ENCODE results near the gene TMEM150A.
"Not testable (repeated sequence)": the region's sequence is repeated elsewhere in the genome, so short reads cannot be mapped to it uniquely, and the experiment has no call there.

The TMEM150A gene

DNA sequence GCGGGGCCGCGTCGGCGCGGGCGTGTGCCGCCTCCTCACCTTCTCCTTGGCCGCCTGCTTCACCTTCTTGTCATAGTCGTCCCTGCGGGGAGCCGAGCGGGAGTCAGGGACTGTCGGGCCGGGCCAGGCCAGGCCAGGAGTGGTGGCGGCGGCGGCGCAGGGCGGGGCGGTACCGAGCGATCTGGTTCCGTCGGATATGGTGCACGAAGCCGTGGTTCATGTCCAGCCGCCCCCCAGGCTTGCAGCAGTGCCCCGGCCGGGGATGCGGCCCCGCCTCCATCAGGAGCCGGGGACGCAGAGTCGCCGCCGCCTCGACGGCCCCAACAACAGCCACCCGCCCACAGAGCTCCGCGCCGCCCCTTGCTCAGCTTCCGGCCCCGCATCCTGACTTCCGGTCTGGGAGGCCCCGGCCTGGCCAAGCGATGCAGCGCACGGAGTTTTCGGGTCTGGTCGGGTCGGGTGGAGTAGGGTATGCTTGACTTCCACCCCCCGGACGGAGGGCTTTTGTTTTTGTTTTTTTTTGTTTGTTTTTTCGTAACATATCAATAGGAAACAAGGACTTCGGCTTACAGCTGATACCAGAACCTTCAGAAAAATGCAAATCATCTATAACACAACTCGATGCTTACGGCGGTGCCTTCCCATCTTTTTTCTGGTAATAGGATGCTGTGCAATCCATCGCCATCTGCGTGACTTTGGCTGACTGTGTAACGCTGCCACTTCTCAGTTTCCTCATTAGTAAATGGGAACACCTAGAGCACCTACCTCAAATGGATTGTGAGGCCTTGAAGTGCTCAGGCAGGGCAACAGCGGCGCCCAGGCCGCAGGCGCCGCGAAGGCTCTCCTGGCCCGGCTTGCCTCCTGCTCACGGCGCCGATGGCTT is 9.4 kb upstream of the TMEM150A start, which contains the start of gene C2orf68:
Gene C2orf68 (minus strand): TSS at position 362 of the 883 bp plus-strand sequence. CDS start 82 bp downstream, at position 280.
- DNase-seq: peak; percentile 87

DNA sequence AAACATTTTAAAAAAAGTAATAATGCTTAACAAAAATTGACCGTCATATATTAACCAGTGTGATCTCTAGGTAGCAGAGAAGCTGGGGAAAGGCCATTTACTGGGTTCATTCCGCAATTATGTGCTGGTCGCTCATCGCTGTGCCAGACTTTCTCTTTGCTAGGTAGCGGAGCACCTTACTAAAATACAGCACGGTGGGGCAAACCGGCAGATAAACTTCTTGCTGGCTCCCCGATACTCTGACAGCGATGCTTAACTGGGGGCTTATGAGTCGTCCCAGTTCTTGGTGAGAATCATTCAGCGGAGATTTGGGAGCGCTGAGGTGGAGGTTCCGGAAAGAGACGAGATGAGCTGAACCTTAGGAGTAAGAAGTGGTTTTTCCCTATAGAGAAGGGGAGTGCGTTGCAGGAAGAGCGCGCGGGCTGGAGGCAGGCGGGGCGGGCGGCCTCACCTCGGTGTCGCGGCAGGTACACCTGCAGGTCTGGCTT is 8.8 kb upstream of the TMEM150A start:
- DNase-seq: no peak

DNA sequence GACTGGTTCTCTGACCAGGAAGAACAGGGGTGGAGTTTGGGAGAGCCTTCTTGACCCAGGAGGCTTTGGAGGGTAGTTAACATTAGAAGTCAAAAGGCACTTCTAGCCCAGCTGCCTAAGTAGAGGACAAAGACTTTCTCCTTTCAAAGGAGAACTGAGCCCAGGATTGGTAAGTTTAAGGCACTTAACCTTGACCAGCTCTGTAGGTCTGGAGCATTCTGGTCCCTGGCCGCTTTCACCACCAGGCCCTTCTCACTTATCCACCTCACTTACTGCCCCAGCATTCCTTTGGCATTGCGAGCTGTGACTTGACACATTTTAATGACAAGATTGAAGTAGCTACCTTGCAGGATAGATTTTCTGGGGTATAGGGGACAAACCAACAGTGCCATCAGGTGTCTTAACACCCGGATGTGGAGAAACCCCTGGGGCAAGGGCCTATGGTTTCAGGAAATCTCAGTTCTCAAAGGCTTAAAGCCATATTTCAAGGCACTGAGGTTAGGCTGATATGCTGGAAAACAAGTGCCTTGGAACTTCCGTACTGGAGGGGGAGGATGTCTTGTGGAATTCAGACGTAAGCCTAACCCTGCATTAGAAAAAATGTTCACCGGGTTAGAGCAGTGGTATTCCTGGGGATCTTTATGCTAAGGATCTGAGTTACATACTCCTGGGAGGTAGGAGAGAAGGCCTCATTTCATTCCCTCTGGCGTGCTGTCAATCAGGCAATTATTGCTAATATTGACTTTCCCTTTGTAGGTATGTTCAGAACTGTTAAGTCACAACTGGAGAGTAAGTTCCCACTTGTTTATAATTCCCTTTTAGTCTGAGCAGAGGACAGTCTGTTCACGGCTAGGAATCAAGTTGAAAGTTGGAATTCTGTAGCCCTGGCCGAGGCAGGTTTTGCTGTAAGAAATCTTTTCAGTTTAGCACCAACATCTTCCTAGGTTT is 5.0 kb upstream of the TMEM150A start:
- no peak for DNase-seq

DNA sequence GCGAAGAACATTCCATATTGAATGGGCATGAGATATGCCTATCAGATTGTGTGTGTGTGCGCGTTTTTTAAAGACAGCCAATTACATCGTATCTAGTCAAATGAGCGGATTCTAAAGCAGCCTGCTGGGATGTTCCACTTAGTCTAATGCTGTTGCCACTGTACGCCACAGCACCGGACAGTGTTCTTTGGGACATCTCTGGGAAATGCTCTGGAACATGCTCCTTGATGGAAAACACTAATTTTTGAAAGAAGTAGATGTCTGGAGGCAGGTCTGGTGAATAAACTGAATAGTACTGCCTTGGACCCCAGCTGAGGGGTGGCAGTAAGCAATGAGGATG is 3.6 kb upstream of the TMEM150A start:
- no peak for DNase-seq

DNA sequence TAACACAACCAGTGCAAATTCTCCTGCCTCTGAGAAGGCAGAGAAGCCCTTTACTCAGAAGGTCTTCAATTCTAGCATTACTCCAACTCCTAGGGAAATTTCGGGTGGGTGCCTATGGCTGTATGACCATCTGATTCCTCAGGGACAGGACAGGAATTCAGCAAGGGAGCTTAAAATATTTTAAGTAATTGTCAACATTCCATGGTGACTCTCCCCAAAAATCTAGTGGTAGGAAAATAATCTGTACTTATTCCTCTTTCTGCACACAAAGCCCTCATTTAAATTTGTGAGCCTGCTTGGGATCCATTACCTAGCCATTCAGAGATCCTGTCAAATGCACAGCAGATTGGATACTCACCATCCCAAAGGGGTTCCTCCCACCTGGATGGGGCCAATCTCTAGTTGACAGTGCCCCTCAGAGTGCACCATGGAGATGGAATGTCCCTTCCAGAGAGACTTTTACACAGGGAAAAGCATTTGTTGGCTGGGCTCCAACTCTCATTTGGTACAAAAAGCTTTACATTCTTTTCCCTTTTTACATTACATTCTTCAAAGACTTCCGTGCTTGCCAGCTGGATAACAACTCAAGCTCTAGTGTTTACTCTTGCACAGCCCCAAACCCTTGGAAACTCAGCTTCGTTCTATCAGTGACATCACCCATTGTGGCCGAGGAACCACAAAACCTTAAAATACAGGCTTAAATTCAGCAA is 3.1 kb upstream of the TMEM150A start:
- no peak for DNase-seq

DNA sequence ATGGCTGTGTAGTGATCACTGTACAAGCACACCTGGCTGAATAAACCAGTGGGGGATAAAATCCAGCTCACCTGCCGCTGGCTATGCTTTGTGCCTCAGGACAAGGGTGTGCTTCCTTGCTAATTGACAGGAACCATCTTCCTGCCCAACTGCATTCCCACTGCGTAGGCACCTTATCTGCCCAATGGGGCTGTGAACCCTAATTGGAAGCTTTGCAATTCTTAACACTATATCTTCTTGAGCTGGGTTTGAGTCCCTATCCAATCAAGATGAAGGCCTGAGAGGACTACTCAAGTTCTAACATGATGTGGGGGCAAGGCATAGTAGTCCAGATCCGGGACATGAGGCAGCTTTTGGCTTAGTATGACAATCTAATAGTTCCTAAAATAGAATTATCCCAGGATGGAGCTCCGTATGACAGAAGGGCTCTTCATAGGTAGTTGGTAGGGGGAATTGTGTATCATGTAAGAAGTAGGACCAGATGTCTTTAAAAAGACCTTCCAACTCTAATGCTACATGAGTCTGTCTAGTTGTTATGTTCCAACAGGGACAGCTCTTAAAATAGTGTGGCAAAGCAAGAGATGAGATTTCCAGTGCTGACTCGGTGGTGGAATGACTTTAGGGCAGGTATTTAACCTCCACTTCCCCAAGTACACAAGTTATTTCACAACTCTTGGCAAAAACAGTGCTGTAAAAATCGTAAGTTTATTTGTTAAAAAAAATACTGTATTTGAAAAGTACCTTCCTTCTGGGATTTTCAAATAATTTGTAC is 2.3 kb upstream of the TMEM150A start:
- DNase-seq: no peak

DNA sequence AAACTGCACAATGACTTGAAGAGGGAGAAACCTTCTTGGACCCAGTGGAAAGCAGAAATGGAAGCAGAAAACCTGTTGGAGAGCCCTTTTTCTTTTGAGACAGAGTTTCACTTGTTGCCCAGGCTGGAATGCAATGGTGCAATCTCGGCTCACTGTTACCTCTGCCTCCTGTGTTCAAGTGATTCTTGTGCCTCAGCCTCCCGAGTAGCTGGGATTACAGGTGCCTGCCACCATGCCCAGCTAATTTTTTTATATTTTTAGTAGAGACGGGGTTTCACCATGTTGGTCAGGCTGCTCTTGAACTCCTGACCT is 1.6 kb upstream of the TMEM150A start:
- not testable (repeated sequence) for DNase-seq

DNA sequence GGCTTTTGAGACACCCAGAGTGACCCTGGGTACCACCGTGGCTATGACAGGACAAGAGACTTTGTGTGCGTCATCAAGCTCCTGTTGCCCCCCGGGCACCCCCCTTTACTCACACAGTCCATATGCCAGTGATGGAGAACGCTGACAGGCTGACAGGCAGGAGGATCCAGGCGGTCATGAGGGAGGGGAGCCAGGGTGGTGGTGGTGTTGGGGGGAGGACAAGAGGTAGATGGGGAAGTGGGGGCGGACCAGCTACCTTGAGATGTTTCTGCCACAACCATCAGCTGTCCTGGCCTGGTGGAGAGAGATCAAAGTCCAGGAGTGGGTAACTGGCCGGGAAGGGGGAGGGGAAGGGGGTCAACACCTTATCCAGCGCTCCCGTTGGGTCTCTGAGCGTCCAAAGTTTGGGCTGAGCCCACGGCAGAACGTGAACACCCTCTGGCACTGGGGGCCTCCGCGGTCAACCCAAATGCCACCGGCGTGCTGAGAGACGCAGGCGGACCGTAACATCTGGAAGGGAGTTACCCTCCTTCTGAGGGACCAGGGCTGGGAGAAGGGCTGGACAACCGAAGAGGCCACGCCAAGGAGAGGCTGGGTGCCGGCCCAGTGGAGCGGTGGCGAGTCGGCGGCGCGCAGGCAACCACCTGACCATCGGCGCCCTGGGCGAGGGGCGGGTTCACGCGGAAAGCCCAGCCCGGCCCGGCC is 575 bp downstream of the TMEM150A start:
- DNase-seq: no peak

DNA sequence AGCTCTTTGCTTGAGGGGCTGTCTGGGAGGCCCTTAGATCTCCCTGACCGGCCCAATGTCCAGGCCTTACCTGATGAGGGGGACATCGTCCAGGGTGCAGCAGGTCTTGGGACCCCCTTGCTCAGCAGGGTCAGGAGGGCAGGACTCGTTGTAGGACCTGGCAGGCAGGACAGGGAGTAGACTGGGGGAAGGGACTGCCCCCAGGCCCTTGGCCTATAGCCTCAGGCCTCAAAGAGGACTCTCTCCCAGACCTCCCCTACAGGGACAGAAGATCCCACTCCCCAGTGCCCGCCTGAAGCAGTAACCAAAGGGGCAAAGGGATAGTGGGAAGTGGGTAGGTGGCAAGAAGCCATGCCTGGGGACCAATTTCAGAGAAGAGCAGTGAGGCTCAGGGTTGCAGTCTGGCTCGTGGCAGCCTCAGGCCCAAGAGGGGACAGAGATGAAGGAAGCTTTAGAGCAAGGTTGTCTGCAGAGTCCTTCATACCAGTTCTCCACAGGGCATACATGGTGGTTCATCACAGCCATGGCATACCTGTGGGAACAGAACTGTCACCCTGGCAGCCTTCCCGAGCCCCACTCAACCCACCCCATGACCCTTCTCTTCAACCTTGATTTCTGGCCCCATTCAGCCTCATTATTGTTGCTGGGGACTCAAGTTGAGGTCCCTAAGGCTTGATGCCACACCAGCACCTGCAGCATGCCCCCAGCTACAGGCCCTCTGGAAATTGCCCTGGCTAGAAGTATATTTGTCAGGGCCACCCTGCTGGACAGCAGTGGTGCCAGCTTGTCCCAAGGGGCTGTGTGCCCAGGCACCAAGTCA is 1.3 kb downstream of the TMEM150A start:
- no peak for DNase-seq

DNA sequence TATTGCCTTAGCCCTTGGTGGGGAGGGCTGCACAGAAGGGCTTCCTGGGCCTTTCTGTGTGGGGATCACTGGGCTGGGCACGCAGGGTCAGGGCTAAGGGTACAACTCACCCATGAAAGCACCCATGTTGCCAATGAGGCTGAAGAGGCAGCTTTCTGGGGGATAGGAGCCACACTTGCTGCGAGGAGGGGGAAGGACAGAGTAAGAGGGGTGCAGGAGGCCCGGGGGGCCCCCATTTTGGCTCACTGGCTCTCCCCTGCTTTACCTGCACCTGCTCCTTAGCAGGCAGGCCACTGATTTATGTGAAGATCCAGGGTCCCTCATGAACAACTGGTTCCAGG is 2.3 kb downstream of the TMEM150A start:
- DNase-seq: no peak

DNA sequence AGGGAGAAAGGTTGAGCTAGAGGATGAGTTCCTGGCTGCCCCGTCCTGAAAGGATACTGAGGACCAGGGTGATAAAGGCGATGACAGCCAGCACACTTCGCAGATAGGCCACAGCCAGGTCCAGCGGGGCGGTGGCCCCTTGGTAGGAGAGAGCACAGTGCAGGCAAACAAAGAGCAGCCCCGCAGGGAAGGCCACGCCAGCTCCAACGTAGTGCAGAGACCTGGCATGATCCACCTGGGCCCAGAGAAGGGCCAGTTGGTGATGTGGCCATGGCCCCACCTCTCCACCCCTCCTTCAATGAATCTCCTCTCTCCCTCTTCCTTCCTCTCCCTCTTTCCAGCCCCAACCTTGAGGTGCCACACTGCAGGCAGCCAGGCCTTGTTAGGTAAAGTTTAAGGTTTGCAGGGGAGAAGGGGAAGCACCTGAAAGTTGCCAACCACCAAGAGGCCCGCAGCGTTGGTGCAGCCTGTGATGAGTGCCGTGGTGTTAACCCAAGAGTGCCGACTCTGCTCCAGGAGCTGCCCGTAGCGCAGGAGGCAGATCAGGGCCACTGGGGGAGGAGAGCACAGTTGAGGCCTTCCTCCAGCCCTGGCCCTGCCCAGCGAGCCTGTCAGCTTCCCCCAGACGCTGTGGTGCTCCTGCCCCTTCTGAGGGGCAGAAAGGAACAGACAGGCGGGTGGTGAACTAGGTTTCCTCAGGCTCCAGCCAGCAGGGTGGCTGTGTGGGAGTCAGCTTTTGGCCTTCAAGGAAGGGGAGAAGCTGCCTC is 2.8 kb downstream of the TMEM150A start:
- DNase-seq: no peak

DNA sequence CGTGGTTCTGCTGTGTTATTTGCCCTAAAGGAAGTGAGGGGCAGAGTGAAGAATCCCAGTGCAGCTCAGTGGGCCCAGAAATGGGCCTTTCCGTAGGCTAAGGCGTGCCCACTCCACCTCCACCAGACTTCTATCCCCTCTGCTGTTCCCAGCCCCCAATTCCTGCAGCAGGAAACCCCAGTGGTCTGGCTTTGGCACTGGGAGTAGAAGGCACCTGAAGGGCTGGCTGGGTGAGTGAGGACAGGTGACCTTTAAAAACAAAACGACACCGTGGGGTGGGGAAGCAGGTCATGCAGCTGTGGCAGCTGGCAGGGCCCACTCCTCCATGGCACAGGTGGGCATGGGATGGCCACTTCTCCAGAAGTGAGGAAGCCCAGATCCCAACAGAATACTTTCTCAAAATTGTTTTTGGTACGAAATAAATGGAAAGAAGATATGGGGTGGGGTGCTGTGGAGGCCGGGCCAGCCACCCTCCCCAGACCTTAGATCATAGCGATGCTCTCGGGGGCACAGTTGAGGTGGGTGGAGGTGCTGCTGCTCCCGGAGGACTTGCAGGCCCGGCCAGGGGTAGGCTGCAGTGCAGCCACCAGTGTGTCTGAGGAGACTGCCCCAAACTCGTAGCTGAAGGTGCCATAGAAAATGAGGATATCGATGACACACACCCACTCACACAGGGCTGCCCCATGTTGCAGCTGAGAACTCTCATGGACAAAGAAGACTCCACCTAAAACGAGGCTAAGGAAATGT is 3.7 kb downstream of the TMEM150A start:
- no peak for DNase-seq

DNA sequence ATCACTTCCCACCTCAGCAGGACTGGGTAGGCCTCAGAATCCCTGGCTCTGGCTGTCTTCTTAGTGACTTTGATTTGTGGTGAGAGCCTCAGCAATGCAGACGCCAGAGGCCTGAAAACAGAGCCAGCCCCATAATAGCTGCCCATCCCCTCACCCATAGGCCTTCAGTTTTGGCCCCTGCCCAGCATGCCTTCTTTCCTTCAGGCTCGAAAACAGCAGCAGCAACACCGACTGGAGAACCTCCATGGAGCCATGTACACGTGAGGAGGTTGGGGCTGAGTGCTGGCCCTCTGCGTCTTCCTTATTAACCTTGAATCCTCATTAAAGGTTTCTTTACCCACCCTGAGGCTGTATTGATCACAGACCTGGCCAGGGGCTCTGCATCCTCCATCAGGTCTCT is 5.3 kb downstream of the TMEM150A start:
- DNase-seq: no peak

DNA sequence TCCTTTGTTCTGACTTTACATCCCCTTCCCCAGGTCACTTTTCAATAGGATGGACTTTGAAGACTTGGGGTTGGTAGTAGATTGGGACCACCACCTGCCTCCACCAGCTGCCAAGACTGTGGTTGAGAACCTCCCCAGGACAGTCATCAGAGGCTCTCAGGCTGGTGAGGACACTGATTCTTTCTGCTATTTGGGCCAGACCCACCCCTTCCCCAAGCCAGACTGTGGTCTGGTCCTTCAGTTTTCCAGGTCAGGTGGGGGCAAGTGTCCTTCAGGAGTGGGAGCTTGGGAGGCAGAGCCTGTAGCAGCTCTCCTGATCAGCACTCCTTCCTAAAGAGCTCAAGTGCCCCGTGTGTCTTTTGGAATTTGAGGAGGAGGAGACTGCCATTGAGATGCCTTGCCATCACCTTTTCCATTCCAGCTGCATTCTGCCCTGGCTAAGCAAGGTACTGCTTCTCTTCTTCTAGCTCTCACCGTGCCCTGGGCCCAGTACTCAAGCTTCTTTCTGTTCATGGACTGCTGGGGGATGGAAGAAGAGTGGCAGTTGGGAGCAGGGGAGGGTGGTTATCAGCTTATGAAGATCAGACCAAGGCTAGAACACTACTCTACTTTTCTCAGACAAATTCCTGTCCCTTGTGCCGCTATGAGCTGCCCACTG is 5.9 kb downstream of the TMEM150A start:
- no peak for DNase-seq

DNA sequence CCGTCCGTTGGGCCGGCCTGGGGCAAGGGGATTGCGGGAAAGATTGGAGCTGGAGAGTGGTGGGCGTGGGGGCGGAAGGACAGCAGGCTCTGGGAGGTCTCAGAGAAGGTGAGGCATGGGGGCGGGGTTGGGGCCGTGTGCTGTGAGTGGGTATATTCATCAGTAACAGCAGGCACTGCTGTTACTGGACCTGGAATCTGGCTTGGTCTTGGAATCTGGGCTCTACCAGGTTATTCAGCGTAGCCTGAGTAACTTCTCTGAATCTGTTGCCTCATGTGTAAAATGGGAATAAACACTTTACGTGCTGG is 6.5 kb downstream of the TMEM150A start:
- DNase-seq: no peak

DNA sequence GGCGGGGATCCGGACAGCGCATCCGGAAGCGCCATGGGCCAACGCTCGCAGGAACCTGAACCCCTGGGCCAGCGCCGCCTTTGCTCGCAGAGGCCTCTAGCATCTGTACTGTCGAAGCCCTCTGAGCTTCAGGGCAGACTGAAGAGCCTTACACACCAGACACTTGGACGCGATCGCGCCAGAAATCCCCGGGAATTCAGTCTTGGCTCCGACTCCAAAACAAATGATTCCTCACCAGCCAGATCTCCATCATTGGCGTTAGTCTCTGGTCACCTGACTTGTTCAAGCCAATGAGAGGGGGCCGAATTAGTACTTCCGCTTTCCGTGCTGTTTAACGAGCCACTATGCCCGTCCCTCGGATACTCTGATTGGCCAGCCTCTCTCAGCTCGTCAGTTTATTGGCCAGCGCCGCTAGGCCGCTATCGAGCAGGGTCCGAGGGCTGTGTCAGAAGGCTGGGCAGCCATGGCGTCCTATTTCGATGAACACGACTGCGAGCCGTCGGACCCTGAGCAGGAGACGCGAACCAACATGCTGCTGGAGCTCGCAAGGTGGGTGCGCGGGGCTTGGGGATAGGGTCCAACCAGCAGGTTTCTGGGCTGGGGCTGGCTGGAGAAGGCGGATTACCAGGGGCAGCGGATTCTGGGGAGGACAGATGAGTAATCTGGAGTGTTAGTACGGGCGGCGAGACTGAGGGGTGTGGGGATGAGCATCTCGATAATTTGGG is 7.0 kb downstream of the TMEM150A start, which contains the start of gene RNF181:
Gene RNF181 (plus strand): TSS at position 445 of the 725 bp plus-strand sequence. CDS start 19 bp downstream, at position 464.
- DNase-seq: peak; percentile 96

DNA sequence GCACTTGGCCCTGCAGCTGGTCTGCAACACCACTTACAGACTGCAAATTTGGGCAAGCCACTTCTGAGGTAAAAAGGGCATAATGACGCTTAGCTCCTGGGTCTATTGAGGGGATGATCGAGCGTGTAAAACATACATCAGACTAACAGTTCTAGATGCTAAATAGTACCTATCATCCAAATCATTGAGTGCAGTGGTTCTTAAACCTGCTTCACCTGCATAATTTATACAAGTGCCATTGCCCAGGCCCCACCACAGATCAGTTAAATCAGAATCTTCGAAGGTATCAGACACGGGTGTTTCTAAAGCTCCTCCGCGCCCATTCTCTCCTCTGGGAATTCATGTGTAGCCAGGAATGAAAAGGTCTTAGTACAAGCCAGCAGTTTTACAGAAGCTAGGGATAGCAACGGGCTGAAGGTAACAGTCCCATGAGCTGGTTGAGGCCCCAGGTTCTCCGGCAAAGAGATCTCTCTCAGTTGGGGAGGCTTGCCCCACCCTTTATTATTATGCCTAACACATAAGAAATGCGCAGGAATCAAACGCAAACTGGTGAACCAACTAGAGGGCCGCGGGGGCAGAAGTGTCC is 7.7 kb downstream of the TMEM150A start:
- DNase-seq: no peak

DNA sequence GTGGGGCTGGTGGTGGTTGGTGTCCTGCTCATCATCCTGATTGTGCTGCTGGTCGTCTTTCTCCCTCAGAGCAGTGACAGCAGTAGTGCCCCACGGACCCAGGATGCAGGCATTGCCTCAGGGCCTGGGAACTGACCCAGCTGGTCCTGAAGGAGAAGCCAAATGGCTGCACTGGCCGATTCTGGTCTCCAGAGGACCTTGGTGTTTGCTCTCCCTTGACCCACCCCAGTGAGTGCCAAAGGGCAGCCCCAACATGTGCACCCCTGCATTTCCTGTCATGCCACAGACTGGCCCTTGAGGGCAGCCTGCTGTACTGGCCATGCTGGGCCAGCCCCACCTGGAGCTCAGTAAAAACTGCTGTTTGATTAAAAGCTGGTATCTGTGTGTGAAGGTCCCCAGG is 9.5 kb downstream of the TMEM150A start:
- no peak for DNase-seq

Measured in CD4-positive, alpha-beta T cell treated with Interleukin-17A for 1 hour (primary cell).